ENCODE measurements around the gene EVC2. TPM values are rescaled to one million over a fixed set of nuclear protein-coding genes. Genes with fewer than 3 reads are reported as not detected.

The EVC2 gene
- total RNA-seq, 1 donor from 2014 or later, result 9.7 TPM

GRCh38 chr4:5710961-5711478 lies 2.7 kb upstream of the EVC2 start, which contains the start of gene EVC:
EVC (plus strand) TSS chr4:5711201; CDS start chr4:5711381, 180 bp downstream.
- peak; percentile 95 for DNase-seq

GRCh38 chr4:5710065-5710960 lies 2.0 kb upstream of the EVC2 start:
- DNase-seq, result no peak

GRCh38 chr4:5709207-5709575 lies 832 bp upstream of the EVC2 start:
- DNase-seq, result peak; percentile 72

GRCh38 chr4:5707778-5708448 lies 446 bp downstream of the EVC2 start:
- DNase-seq, result no peak

- DNase-seq, result no peak
Measured at GRCh38 chr4:5707366-5707765, 993 bp downstream of the EVC2 start.

- DNase-seq, result no peak
Measured at GRCh38 chr4:5706486-5707290, 1.7 kb downstream of the EVC2 start.

- no peak for DNase-seq
Measured at GRCh38 chr4:5705647-5706320, 2.6 kb downstream of the EVC2 start.

GRCh38 chr4:5704276-5704675 lies 4.1 kb downstream of the EVC2 start:
- DNase-seq, result no peak

- no peak for DNase-seq
Measured at GRCh38 chr4:5703831-5704230, 4.5 kb downstream of the EVC2 start.

- no peak for DNase-seq
Measured at GRCh38 chr4:5701971-5702370, 6.4 kb downstream of the EVC2 start.

- DNase-seq, result no peak
Measured at GRCh38 chr4:5700459-5700858, 7.9 kb downstream of the EVC2 start.

- DNase-seq, result no peak
Measured at GRCh38 chr4:5696341-5696740, 12.0 kb downstream of the EVC2 start.

GRCh38 chr4:5693871-5694270 lies 14.5 kb downstream of the EVC2 start:
- DNase-seq, result no peak

GRCh38 chr4:5691491-5692132 lies 16.7 kb downstream of the EVC2 start:
- no peak for DNase-seq

- DNase-seq, result no peak
Measured at GRCh38 chr4:5689065-5689464, 19.3 kb downstream of the EVC2 start.

- no peak for DNase-seq
Measured at GRCh38 chr4:5686338-5686737, 22.0 kb downstream of the EVC2 start.

GRCh38 chr4:5685296-5685695 lies 23.1 kb downstream of the EVC2 start:
- no peak for DNase-seq

- DNase-seq, result peak; percentile 79
Measured at GRCh38 chr4:5683566-5683965, 24.8 kb downstream of the EVC2 start.

- DNase-seq, result no peak
Measured at GRCh38 chr4:5678977-5679376, 29.4 kb downstream of the EVC2 start.

GRCh38 chr4:5676763-5677162 lies 31.6 kb downstream of the EVC2 start:
- no peak for DNase-seq

- no peak for DNase-seq
Measured at GRCh38 chr4:5666741-5667140, 41.6 kb downstream of the EVC2 start.
